Measurements from ENCODE around the gene ABCE1. TPM values are rescaled to one million over a fixed set of nuclear protein-coding genes. Genes with fewer than 3 reads are reported as not detected.

The ABCE1 gene
- total RNA-seq, 1 experiment from 2014 or later: 73.7 TPM

DNA sequence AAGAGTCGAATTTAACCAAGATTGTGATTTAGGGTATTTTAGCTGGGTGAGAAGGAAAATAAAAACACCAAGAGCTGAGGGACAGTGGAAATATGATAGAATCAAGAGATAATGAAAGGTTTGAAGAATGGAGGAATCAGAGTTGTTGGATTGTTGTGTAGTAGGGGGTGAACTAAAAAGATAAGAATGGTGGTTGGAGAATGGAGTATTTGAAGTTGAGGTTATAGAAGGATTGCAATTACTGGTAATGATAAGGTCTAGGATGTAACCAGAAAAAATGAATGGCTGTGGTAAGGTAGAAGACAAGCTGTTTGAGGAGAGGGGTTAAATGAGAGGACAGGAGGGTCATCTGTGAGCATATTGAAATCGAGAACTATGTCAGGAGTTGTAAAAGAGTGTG lies 4.5 kb downstream of the ABCE1 start:
- no peak overlapping the region for H3K27ac ChIP-seq (ENCODE audit: low read length)
- in situ Hi-C loops (cut with HindIII; ENCODE audit: low pct_unique_long_range_greater_than_20kb, low sequenced_read_pairs): no loop called here
- BruUV-seq (replicated peaks): no TSS peak
- ATAC-seq (no peak), DNase-seq (ENCODE audit: low read depth, low spot score) (no peak)
- peaks cover 7% of the 10 kb centered on the region; the same call in 1 of the 2 replicates for H3K4me1 ChIP-seq (ENCODE audit: control insufficient read depth, insufficient read depth, low read length)
- H3K27me3 ChIP-seq (ENCODE audit: control insufficient read depth, insufficient read depth, low read length): no peaks in the 10 kb centered on the region
- CTCF ChIA-PET: no interaction called here
- POLR2A ChIA-PET: no interaction called here
- H3K36me3 ChIP-seq (ENCODE audit: control insufficient read depth, insufficient read depth, low read length): peaks cover 48% of the 10 kb centered on the region
- TF ChIP-seq SIN3A (IDR thresholded peaks at IDR 0.05; ENCODE audit: borderline replicate concordance, insufficient read depth, low read depth, low read length) (no peak), TCF7L2 (IDR thresholded peaks at IDR 0.05; ENCODE audit: low read depth, low read length) (no peak), POLR2AphosphoS5 (IDR thresholded peaks at IDR 0.05; ENCODE audit: low read depth, low read length) (no peak)
- TF ChIP-seq, protein P1, sequence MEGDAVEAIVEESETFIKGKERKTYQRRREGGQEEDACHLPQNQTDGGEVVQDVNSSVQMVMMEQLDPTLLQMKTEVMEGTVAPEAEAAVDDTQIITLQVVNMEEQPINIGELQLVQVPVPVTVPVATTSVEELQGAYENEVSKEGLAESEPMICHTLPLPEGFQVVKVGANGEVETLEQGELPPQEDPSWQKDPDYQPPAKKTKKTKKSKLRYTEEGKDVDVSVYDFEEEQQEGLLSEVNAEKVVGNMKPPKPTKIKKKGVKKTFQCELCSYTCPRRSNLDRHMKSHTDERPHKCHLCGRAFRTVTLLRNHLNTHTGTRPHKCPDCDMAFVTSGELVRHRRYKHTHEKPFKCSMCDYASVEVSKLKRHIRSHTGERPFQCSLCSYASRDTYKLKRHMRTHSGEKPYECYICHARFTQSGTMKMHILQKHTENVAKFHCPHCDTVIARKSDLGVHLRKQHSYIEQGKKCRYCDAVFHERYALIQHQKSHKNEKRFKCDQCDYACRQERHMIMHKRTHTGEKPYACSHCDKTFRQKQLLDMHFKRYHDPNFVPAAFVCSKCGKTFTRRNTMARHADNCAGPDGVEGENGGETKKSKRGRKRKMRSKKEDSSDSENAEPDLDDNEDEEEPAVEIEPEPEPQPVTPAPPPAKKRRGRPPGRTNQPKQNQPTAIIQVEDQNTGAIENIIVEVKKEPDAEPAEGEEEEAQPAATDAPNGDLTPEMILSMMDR (IDR thresholded peaks at IDR 0.05): no peak
- TF ChIP-seq, protein P2, sequence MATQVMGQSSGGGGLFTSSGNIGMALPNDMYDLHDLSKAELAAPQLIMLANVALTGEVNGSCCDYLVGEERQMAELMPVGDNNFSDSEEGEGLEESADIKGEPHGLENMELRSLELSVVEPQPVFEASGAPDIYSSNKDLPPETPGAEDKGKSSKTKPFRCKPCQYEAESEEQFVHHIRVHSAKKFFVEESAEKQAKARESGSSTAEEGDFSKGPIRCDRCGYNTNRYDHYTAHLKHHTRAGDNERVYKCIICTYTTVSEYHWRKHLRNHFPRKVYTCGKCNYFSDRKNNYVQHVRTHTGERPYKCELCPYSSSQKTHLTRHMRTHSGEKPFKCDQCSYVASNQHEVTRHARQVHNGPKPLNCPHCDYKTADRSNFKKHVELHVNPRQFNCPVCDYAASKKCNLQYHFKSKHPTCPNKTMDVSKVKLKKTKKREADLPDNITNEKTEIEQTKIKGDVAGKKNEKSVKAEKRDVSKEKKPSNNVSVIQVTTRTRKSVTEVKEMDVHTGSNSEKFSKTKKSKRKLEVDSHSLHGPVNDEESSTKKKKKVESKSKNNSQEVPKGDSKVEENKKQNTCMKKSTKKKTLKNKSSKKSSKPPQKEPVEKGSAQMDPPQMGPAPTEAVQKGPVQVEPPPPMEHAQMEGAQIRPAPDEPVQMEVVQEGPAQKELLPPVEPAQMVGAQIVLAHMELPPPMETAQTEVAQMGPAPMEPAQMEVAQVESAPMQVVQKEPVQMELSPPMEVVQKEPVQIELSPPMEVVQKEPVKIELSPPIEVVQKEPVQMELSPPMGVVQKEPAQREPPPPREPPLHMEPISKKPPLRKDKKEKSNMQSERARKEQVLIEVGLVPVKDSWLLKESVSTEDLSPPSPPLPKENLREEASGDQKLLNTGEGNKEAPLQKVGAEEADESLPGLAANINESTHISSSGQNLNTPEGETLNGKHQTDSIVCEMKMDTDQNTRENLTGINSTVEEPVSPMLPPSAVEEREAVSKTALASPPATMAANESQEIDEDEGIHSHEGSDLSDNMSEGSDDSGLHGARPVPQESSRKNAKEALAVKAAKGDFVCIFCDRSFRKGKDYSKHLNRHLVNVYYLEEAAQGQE (IDR thresholded peaks at IDR 0.05; ENCODE audit: insufficient read depth in 1 of 2, low read depth in 2 of 2, low read length in 1 of 2): no peak
- intact Hi-C loops (cut with micrococcal nuclease; ENCODE audit: unreplicated experiment): no loop called here
- H3K9me3 ChIP-seq (ENCODE audit: control insufficient read depth, insufficient read depth, low read depth, low read length): no peaks in the 10 kb centered on the region
- no peak overlapping the region for H3K4me3 ChIP-seq (ENCODE audit: low read depth in 2 of 2, low read length in 2 of 2)

DNA sequence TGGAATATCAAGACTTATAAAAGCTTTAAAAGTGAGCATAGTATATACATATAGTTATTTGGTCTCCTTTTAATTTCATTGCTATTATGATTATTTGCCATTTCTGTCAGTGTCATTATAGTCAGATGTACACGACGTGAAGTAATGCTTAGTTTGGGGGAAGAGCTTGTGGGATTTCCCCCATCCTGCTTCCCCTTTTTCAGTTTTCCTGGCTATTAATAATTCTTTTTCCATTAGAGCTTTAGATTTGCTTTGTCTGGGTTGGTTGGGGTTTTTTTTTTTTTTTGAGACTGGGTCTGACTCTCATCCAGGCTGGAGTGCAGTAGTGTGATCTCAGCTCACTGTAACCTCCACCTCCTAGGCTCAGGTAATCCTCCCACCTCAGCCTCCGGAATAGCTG lies 5.4 kb downstream of the ABCE1 start:
- no TSS peak for BruUV-seq (replicated peaks)
- Histone ChIP-seq H3K36me3 (ENCODE audit: control insufficient read depth, insufficient read depth, low read length) (peaks cover 54% of the 10 kb centered on the region), H3K4me3 (ENCODE audit: low read depth in 2 of 2, low read length in 2 of 2) (no peak overlapping the region), H3K27ac (ENCODE audit: low read length) (no peak overlapping the region), H3K27me3 (ENCODE audit: control insufficient read depth, insufficient read depth, low read length) (no peaks in the 10 kb centered on the region), H3K9me3 (ENCODE audit: control insufficient read depth, insufficient read depth, low read depth, low read length) (no peaks in the 10 kb centered on the region), H3K4me1 (ENCODE audit: control insufficient read depth, insufficient read depth, low read length) (peaks cover 7% of the 10 kb centered on the region; the same call in 1 of the 2 replicates)
- ChIA-PET CTCF (no interaction called here), POLR2A (no interaction called here)
- in situ Hi-C loops (cut with HindIII; ENCODE audit: low pct_unique_long_range_greater_than_20kb, low sequenced_read_pairs) (no loop called here), intact Hi-C loops (cut with micrococcal nuclease; ENCODE audit: unreplicated experiment) (no loop called here)
- ATAC-seq: no peak
- TF ChIP-seq, protein P2 (IDR thresholded peaks at IDR 0.05; ENCODE audit: insufficient read depth in 1 of 2, low read depth in 2 of 2, low read length in 1 of 2): no peak
- TF ChIP-seq, protein P1 (IDR thresholded peaks at IDR 0.05): no peak
- TF ChIP-seq POLR2AphosphoS5 (IDR thresholded peaks at IDR 0.05; ENCODE audit: low read depth, low read length) (no peak), SIN3A (IDR thresholded peaks at IDR 0.05; ENCODE audit: borderline replicate concordance, insufficient read depth, low read depth, low read length) (no peak), TCF7L2 (IDR thresholded peaks at IDR 0.05; ENCODE audit: low read depth, low read length) (no peak)
- DNase-seq (ENCODE audit: low read depth, low spot score): no peak

Data from Panc1 (cell line).